Adipose tissue (tissue), 3 donors: ENCODE data around the gene ARSB. TPM values are rescaled to one million over a fixed set of nuclear protein-coding genes. Genes with fewer than 3 reads are reported as not detected.
A peak's percentile ranks its signal among the peaks of the same experiment; 100 is the strongest.

ENCODE experiments used
- H3K27ac ChIP-seq: one replicate; pipeline ENCODE4 v1.5.1; 2013; ENCODE audit warnings: low read depth, low read length
- WGBS, 3 donors: extraction: QIAGEN DNeasy Blood & Tissue Kit; methylation state at CpG; one replicate each; pipeline ENCODE4 v1.1.7; 2013; 5-methylcytosine and 5-hydroxymethylcytosine counted together
- polyA plus RNA-seq, 3 donors: library from polyadenylated mRNA; stranded (reverse); fragments of 200-250 nt; gene quantifications; one replicate each; pipeline ENCODE4 v1.2.3, GENCODE V29; 2013
- donor health status: healthy with polysubstance abuse.
- donor health status: Bipolar disorder and iron deficiency.
- donor health status: healthy.

The ARSB gene
- 1 to 10 TPM; 1.8 to 4.1 (median 3.9) TPM for polyA plus RNA-seq

DNA sequence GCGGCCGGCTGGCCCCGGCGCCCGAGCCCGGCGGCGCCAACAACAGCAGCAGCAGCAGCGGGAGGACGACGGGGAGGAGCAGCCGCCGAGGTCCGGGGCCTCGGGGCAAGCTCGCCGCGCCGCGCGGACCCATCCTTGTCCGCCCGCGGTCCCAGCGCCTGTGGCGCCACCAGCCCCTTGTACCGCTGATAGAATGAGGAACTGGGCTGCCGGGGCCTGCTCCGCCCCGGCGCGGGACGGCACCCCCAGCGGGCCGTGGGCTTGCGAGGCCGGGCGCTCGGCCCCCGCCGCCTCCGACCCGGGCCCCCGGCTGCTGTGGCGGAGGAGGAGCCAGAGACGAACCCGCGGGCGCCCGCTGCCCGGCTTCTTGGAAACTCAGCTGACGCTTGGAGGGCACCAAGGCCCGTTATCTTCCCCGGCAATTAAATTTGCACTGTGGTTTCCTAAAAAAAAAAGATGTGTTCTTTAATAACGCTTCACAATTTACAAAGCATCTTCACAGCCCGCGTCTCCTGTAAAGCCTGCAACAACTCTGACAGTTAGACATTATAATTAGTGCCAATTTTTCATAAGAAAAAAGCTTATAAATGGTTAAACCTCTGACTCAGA, at the start of gene ARSB:
TSS of gene ARSB (minus strand) at position 195 of the 609 bp plus-strand sequence. CDS start at position 133, 62 bp downstream.
- WGBS, 3 donors = 0 to 1% (median 0%) methylated on average over 33 to 57 of the region's 57 CpGs
- peak within 1 kb of the TSS; percentile 71 for H3K27ac ChIP-seq

- WGBS, 3 donors = 93 to 96% (median 94%) methylated on average over 5 of the region's 5 CpGs
- no peak overlapping the region for H3K27ac ChIP-seq
Observed at GRCh38 chr5:79032782-79033181, 47.7 kb upstream of the ARSB start.

GRCh38 chr5:79032031-79032695, 47.1 kb upstream of the ARSB start:
- 93 to 94% (median 93%) methylated on average over 10 of the region's 10 CpGs for WGBS, 3 donors
- no peak overlapping the region for H3K27ac ChIP-seq

DNA sequence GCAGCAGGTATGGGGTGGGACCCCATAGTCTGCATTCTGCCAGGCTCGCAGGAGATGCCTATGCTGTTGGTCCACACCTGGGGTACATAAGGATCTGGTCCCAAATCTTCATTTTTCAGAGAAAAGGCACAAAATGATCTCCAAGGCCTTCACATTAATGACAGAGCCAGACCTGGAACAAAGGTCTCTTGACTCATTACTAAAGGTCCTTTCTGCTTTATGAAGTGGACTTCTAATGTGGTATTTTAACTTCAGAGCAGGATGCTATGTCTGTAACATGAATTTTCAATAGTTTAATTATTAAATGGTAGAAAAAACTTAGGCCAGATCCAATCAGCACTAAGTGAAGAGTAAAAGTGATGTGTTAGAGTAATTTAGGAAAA, 46.4 kb upstream of the ARSB start:
- WGBS, 3 donors = 91 to 97% (median 96%) methylated on average over 1 of the region's 1 CpG
- H3K27ac ChIP-seq = no peak overlapping the region

DNA sequence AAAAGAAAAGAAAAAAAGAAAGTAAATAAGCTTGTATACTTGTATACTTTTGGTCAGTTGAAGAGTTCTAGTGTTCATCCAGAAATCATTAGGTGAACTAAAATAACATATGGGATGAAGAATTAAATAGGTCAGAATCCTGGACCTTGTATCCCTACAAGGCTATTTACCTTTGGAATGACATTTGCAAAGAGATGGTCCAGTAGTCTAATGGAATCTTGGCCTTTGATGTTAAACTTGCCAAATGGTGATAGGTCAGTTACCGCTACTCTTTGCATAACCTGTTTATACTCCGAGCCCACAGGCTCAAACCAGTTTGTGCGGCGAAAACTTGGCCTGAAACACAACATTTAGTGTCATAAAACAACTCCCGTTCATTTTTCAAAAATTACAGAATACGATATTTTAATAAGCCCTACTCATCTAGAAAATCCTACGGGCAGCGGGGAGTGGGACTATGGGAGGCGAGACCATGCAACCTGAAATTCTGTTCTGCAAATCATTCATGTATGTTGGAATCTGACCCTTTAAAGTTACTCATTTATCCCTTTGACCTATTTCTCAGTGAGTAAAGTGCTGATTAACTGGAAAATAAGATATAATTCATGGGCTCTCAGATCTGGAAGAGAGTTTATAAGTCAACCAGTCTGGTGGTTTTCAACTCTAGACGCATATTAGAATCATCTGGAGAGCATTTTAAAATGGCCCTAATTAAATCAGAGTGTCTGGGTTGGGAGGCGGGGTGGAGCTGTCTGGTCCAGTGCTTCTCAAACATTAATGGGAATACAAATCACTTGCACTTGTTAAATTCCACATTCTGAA, 45.8 kb upstream of the ARSB start:
- WGBS, 3 donors = 73 to 92% (median 87%) methylated on average over 11 of the region's 11 CpGs
- H3K27ac ChIP-seq = no peak overlapping the region

GRCh38 chr5:79025054-79025472, 40.0 kb upstream of the ARSB start:
- 5 to 11% (median 10%) methylated on average over 13 of the region's 13 CpGs for WGBS, 3 donors
- H3K27ac ChIP-seq = no peak overlapping the region

DNA sequence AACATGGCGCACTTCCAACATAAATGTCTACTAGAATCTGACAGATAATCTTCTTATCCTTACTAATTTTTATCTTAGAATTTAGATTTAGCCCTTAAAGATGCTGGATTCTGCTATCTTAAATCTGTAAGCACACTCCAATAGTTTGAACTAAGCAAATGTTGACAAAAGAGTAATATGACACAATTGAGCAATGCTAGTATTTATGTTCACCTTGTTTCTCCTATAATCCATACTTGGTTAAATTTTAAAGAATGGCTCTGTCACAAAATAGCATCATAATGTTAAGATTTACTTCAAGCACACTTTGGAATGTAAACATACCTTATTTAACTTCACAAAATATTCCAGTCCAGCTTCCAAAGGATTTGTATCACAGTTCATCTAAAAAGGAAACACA, 38.8 kb upstream of the ARSB start:
- 88 to 99% (median 91%) methylated on average over 1 of the region's 1 CpG for WGBS, 3 donors
- H3K27ac ChIP-seq = no peak overlapping the region

GRCh38 chr5:79023348-79023747, 38.2 kb upstream of the ARSB start:
- 85 to 94% (median 91%) methylated on average over 1 of the region's 1 CpG for WGBS, 3 donors
- H3K27ac ChIP-seq = no peak overlapping the region

DNA sequence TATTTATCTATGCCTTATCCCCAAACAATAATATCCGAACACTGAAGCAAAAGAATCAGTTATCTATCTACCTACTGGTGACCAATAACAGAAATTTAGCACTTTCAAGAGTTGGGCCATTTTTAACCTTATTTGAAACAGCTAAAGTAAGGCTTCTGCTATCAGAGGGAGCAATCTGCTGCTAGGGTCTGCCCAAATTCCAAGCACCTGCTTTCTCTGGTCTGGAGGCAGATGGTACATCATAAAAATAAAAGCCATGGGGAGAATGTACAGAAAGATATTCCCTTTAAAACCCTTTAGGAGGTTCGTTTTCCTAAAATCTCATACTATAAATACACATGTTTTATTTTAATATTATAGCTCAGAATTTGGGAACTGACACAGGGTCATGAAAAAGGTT, 37.7 kb upstream of the ARSB start:
- H3K27ac ChIP-seq = no peak overlapping the region
- WGBS, 3 donors = 87 to 93% (median 90%) methylated on average over 2 of the region's 2 CpGs

GRCh38 chr5:79021753-79022152, 36.6 kb upstream of the ARSB start:
- WGBS, 3 donors = 41 to 56% (median 49%) methylated on average over 4 of the region's 4 CpGs

GRCh38 chr5:79020861-79021561, 35.9 kb upstream of the ARSB start:
- H3K27ac ChIP-seq = no peak overlapping the region
- 13 to 15% (median 15%) methylated on average over 14 of the region's 14 CpGs for WGBS, 3 donors

More at GRCh38 chr5:79021753-79022152, 36.6 kb upstream of the ARSB start:
- no peak overlapping the region for H3K27ac ChIP-seq

GRCh38 chr5:79014631-79015030, 29.5 kb upstream of the ARSB start:
- WGBS, 3 donors = 83 to 91% (median 89%) methylated on average over 2 of the region's 2 CpGs

DNA sequence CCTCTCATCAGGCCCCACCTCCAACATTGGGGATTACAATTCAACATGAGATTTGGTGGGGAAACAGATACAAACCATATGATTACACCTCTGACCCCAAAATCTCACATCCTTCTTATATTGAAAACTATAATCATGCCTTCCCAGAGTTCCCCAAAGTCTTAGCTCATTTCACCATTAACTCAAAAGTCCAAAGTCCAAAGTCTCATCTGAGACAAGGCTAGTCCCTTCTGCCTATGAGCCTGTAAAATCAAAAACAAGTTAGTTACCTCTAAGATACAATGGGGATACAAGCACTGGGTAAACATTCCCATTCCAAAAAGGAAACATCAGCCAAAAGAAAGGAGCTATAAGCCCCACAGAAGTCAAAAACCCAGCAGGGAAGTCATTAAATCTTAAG, 26.8 kb upstream of the ARSB start:
- no peak overlapping the region for H3K27ac ChIP-seq

More at GRCh38 chr5:79014631-79015030, 29.5 kb upstream of the ARSB start:
- H3K27ac ChIP-seq = no peak overlapping the region

GRCh38 chr5:79011219-79011836, 26.2 kb upstream of the ARSB start:
- no peak overlapping the region for H3K27ac ChIP-seq
- WGBS, 3 donors = 89 to 100% (median 91%) methylated on average over 1 of the region's 1 CpG

DNA sequence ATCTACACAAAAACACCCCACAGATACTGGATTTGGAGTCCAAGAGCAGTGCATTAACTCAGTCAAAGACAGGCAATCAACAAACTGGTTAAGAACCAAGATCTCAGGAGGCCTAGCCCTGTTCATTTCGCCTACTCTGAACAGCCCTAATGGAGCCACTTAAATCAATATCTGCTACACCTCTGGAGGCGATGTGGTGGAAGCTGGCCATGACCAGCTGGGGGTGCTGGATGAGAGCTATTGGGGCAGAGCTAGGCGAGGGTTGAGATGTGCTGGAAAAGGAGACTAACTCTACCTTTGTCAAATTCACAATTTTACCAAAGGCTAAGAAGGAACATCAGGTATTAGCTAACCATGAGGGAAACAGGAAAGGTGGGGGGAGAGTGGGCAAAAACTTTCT, 23.3 kb upstream of the ARSB start:
- WGBS, 3 donors = 70 to 93% (median 92%) methylated on average over 3 of the region's 3 CpGs
- no peak overlapping the region for H3K27ac ChIP-seq

DNA sequence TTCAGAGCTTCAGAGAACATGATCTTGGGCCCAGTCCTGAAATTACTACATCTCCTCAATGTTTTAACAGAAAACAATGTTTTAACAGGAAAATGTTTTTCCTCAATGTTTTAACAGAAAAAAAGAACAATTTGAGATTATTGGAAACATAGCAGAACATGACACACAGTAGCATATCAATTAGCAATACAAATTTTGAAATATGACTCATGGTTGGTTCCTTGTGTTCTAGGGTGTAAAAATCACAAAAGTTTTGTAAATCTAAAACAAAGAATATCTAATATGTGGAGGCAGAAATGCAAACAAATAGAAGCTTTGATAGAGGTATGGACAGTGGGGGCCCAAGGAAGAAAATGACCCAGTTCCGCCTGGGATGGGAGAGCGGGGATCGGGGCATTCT, 22.8 kb upstream of the ARSB start:
- H3K27ac ChIP-seq = no peak overlapping the region
- 80 to 97% (median 94%) methylated on average over 3 of the region's 3 CpGs for WGBS, 3 donors

DNA sequence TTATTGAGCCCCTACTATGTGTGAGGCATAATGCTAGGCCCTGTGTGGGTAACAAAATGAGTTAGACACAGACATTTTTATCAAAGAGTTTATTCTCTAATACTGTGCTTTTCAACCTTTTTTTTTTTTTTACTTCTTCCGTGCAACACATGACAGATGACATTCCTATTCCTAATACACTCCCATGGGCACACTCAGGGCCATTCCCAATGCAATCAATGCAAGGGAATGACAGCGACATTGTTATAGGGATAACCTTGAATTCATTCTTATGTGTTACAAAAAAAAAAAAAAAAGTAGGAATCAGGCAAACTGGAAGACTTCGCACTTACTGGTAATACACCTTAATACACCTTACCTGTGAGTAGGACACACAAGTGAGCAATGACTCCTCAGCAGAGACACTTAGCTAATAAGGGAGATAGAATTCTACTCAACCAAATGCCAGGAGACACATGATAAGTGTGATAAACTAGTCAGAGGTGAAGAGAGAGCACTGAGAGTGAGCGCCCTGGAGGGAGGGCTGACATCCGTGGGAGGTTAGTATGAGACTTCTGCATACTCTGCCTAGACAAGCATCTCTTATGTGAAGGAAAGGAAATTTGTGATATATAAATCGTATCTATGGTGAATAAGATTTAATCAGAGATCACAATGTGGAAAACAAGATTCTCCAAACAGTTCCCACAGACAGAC, 21.0 kb upstream of the ARSB start:
- H3K27ac ChIP-seq = no peak overlapping the region
- 87 to 88% (median 88%) methylated on average over 6 of the region's 6 CpGs for WGBS, 3 donors

DNA sequence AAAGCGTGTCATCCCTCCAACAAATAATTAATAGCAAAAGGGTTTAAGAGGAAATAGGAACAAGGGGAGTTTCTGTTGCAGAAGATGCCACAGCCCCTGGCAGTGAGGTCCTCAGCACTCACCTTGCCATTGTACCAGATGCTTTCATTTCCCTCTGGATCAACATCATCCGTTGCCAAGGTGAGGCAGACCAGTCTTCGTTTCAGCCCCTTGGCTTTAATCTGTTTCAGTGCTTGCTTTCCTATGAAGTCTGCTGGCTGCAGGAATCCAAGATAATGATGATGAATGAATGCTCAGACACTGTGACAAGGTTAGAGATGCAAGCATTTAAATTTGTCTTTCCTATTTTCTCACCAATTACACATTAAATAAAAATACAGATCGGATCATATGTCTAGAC, 20.0 kb upstream of the ARSB start:
- no peak overlapping the region for H3K27ac ChIP-seq
- WGBS, 3 donors = 69 to 76% (median 72%) methylated on average over 4 of the region's 4 CpGs
